GM12878 (cell line): ENCODE measurements around the gene MRNIP. TPM values are rescaled to one million over a fixed set of nuclear protein-coding genes. Genes with fewer than 3 reads are reported as not detected.

Source experiments
- ATAC-seq: fragments of 200-7000 bp; cut with Tn5 transposase; 3 replicates; pipeline ENCODE4 v1.9.1; 2020; ENCODE audit warnings: mild to moderate bottlenecking, moderate library complexity
- BruUV-seq: library from RNA; stranded (reverse); fragments of 400-500 nt; replicated peaks from 2 replicates; lab custom pipeline; 2021; lab: Mats Ljungman, UMichigan
- CTCF ChIA-PET: fragments of 300-600 bp; sonication (Branson Sonifier 250); formaldehyde crosslinking; extraction: SDS; loops from one replicate; lab custom pipeline; 2021; ENCODE audit warnings: inconsistent platforms; lab: Yijun Ruan, JAX
- POLR2A ChIA-PET: fragments of 350-600 bp; formaldehyde crosslinking; extraction: SDS; loops from one replicate; lab custom pipeline; 2021; ENCODE audit warnings: inconsistent platforms; lab: Charles Lee
- RAD21 ChIA-PET: fragments of 300-600 bp; sonication (Branson Sonifier 250); formaldehyde crosslinking; loops from one replicate; lab custom pipeline; 2023; ENCODE audit warnings: antibody characterized with exemption; ENCODE audit not compliant: unreplicated experiment; lab: Charles Lee
- SMC1A ChIA-PET: fragments of 300-600 bp; sonication (Branson Sonifier 250); formaldehyde crosslinking; loops from one replicate; lab custom pipeline; 2023; ENCODE audit not compliant: unreplicated experiment, uncharacterized antibody; lab: Charles Lee
- DNase-seq: peaks from one replicate; pipeline ENCODE4 v3.0.0-alpha.2; 2011; ENCODE audit warnings: low read depth, low spot score
- FAIRE-seq: peaks from 3 replicates; lab custom pipeline; 2011; peaks lifted over from hg19 to GRCh38; lab: Jason Lieb, UNC
- H2AFZ ChIP-seq: 2 replicates; pipeline ENCODE4 v1.6.0; 2011; ENCODE audit warnings: low read depth, low read length, control low read depth; ENCODE audit not compliant: control insufficient read depth
- H3K27ac ChIP-seq: 2 replicates; pipeline ENCODE4 v1.5.1; 2011; ENCODE audit warnings: control low read depth; ENCODE audit not compliant: control insufficient read depth, insufficient read depth
- H3K27me3 ChIP-seq, 2 experiments: replicated peaks in 1 of 2; 2 replicates each; pipeline versions ENCODE4 v1.6.0 to v1.6.1; 2011; ENCODE audit warnings: low read length in 1 of 2; ENCODE audit not compliant: control insufficient read depth in 2 of 2, insufficient read depth in 2 of 2
- H3K36me3 ChIP-seq, 2 experiments: 2 replicates each; pipeline ENCODE4 v1.5.1; 2011; ENCODE audit warnings: low read length in 1 of 2; ENCODE audit not compliant: control insufficient read depth in 2 of 2, insufficient read depth in 2 of 2
- H3K4me1 ChIP-seq: 2 replicates; pipeline ENCODE4 v1.6.1; 2011; ENCODE audit warnings: mild to moderate bottlenecking, low read length, moderate library complexity, mixed read lengths; ENCODE audit not compliant: control insufficient read depth, insufficient read depth
- H3K4me2 ChIP-seq: 2 replicates; pipeline ENCODE4 v1.6.0; 2011; ENCODE audit warnings: control low read depth; ENCODE audit not compliant: control insufficient read depth, insufficient read depth
- H3K4me3 ChIP-seq: fragments of 200-600 bp; sonication (generic); 2 replicates; pipeline ENCODE4 v1.5.1; 2016
- H3K79me2 ChIP-seq: 2 replicates; pipeline ENCODE4 v1.6.0; 2011; ENCODE audit warnings: low read length; ENCODE audit not compliant: control insufficient read depth, insufficient read depth
- H3K9ac ChIP-seq: 2 replicates; pipeline ENCODE4 v1.8.0; 2011; ENCODE audit warnings: low read length, control low read depth, mixed read lengths; ENCODE audit not compliant: control insufficient read depth, insufficient read depth
- H3K9me3 ChIP-seq: replicated peaks from 3 replicates; pipeline ENCODE4 v1.5.1; 2011; ENCODE audit warnings: mild to moderate bottlenecking, low read length; ENCODE audit not compliant: control insufficient read depth, insufficient read depth
- H4K20me1 ChIP-seq: 2 replicates; pipeline ENCODE4 v1.6.0; 2011; ENCODE audit not compliant: control insufficient read depth, insufficient read depth
- CHD2 ChIP-seq: IDR thresholded peaks from 2 replicates; pipeline ENCODE4 v1.6.1; 2011; ENCODE audit warnings: low read depth, low read length, improper control_type of control experiment, borderline replicate concordance
- E4F1 ChIP-seq: fragments of 450-650 bp; IDR thresholded peaks from 2 replicates; pipeline ENCODE4 v1.6.1; 2018; ENCODE audit warnings: borderline replicate concordance, mild to moderate bottlenecking; ENCODE audit not compliant: partially characterized antibody
- HCFC1 ChIP-seq: fragments of 150-350 bp; IDR thresholded peaks from 2 replicates; pipeline ENCODE4 v1.6.1; 2014; ENCODE audit warnings: low read length
- KAT2A ChIP-seq: conservative IDR thresholded peaks from 2 replicates; pipeline ENCODE4 v1.6.1; 2011; ENCODE audit warnings: low read depth, low read length; ENCODE audit not compliant: control insufficient read depth
- WGBS: methylation state at CpG from one replicate; pipeline ENCODE4 v1.1.6; 2016; ENCODE audit warnings: low lambda C conversion rate; ENCODE audit not compliant: insufficient replicate concordance, insufficient coverage; ENCODE audit errors: missing lambda C conversion rate; 5-methylcytosine and 5-hydroxymethylcytosine counted together
- in situ Hi-C: fragments of 300-500 bp; cut with MboI; formaldehyde crosslinking; loops from 9 replicates; pipeline ENCODE4 v1.14.3; 2018; ENCODE audit warnings: mixed read lengths
- intact Hi-C: fragments of 100-400 bp; cut with micrococcal nuclease; formaldehyde crosslinking; loops from one replicate; pipeline ENCODE4 v1.14.2; 2022; ENCODE audit not compliant: unreplicated experiment
- polyA plus RNA-seq, 11 experiments: library from polyadenylated mRNA; depleted of rRNA in 4 of 11; unstranded in 6 of 11; stranded (reverse) in 5 of 11; fragments of >200 nt; fragmentation: Nextera tagmentation in 4 of 11; fragmentation: Illumina TruSeq in 1 of 11; extraction: Ambion mirVana in 4 of 11; extraction: Trizol in 1 of 11; gene quantifications; 1 replicate in 1 of 11; 2 replicates in 10 of 11; pipeline versions ENCODE4 v1.2.1 to v1.2.3, GENCODE V29; 2011 to 2016; ENCODE audit warnings: inconsistent platforms in 2 of 11, missing spikeins in 2 of 11, low read depth in 1 of 11
- total RNA-seq, 4 experiments: library from RNA; depleted of rRNA in 3 of 4; stranded (reverse); fragments of >200 nt in 3 of 4; fragmentation: Illumina TruSeq in 1 of 4; extraction: Trizol in 1 of 4; gene quantifications; 2 replicates each; pipeline versions ENCODE4 v1.2.1 to v1.2.3, GENCODE V29; 2013 to 2021

Gene MRNIP
- total and polyA plus RNA-seq, 10 of the 15 experiments (the other 5 are each of a cell fraction or from before 2014, with no cell fraction given), result 2.4 to 30.4 (median 13.1) TPM

- peaks cover 1 to 13% of the 10 kb centered on the region in 2 experiments; a peak in 3 of 4 replicates for H3K36me3 ChIP-seq
- FAIRE-seq (no peak), ATAC-seq (no peak), DNase-seq (no peak)
- H3K9ac ChIP-seq, result no peak overlapping the region
- BruUV-seq, result no TSS peak
- ChIA-PET POLR2A (no interaction called here), SMC1A (no interaction called here), CTCF (no interaction called here), RAD21 (no interaction called here)
- H3K27me3 ChIP-seq, result no peaks in the 10 kb centered on the region
- H3K79me2 ChIP-seq, result no peaks in the 10 kb centered on the region
- H3K27ac ChIP-seq, result no peak overlapping the region
- WGBS, result 91% methylated on average over 7 of the region's 7 CpGs
- no peaks in the 10 kb centered on the region for H3K4me1 ChIP-seq
- H3K4me3 ChIP-seq, result no peak overlapping the region
- no peaks in the 10 kb centered on the region for H4K20me1 ChIP-seq
- in situ Hi-C loops, result no loop called here
- no peak overlapping the region for H2AFZ ChIP-seq
- intact Hi-C loops, result no loop called here
- no peaks in the 10 kb centered on the region; the same call in 1 of the 3 replicates for H3K9me3 ChIP-seq
- H3K4me2 ChIP-seq, result no peak overlapping the region
- TF ChIP-seq KAT2A (no peak), CHD2 (no peak), HCFC1 (no peak), E4F1 (no peak)
These were observed 6.1 kb upstream of the MRNIP start for GRCh38 chr5:179864686-179865085.
